ENCODE results near the gene CCL7.

Gene CCL7

DNA sequence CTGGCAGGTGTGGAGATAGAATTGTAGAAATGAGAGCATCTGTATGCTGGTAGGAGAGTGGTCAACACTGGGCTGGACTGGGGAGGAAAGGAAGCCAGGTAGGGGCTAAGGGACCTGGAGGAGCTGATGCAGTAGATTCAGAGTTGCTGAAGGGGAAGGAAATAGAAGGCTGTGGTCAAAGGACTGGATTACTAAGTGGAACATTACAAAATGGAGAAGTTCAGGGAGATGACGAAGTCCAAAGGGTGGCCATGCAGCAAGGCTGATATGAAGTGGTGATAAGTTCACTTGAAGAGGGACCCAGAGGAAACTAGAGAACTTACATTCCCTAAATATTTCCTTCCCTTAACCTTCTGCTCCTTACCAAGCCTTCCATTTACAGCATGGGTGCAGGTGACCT, 23.6 kb upstream of the CCL7 start:
- Histone ChIP-seq H3K4me3 (no peak overlapping the region), H3K9ac (no peak overlapping the region), H3K9me3 (no peaks in the 10 kb centered on the region), H3K27ac (no peak overlapping the region), H3K4me2 (no peak overlapping the region; the same call in 1 of the 2 replicates), H3K4me1 (peaks cover 29% of the 10 kb centered on the region), H3K36me3 (no peaks in the 10 kb centered on the region), H4K20me1 (no peaks in the 10 kb centered on the region), H3K27me3 (no peaks in the 10 kb centered on the region)
- no peak for TF ChIP-seq Cebpa-rat (IDR thresholded peaks at IDR 0.05)

DNA sequence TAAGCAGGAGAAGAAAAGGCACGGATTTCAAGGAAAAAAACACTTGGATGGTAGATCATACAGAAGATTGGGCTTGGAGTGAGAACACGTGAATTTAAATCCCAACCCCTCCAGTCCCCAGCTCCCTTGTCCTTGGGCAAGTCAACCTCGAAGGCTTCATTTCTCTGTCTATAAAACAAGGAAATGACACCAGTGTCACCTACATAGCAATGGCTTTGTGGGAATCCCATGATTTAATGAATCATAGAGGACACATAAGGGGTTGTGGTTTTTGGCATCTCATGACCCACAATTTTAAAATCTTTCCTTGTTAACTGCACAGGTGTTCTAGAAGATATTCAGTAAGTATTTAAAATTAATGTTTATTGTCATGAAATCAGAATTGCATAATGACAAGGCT, 23.1 kb upstream of the CCL7 start:
- TF ChIP-seq Cebpa-rat (IDR thresholded peaks at IDR 0.05), result no peak
- no peak overlapping the region for H3K4me3 ChIP-seq
- no peak overlapping the region; the same call in 1 of the 2 replicates for H3K4me2 ChIP-seq
- no peaks in the 10 kb centered on the region for H3K27me3 ChIP-seq
- no peaks in the 10 kb centered on the region for H3K36me3 ChIP-seq
- no peak overlapping the region for H3K9ac ChIP-seq
- H3K9me3 ChIP-seq, result no peaks in the 10 kb centered on the region
- peaks cover 29% of the 10 kb centered on the region for H3K4me1 ChIP-seq
- H3K27ac ChIP-seq, result no peak overlapping the region
- H4K20me1 ChIP-seq, result no peaks in the 10 kb centered on the region

DNA sequence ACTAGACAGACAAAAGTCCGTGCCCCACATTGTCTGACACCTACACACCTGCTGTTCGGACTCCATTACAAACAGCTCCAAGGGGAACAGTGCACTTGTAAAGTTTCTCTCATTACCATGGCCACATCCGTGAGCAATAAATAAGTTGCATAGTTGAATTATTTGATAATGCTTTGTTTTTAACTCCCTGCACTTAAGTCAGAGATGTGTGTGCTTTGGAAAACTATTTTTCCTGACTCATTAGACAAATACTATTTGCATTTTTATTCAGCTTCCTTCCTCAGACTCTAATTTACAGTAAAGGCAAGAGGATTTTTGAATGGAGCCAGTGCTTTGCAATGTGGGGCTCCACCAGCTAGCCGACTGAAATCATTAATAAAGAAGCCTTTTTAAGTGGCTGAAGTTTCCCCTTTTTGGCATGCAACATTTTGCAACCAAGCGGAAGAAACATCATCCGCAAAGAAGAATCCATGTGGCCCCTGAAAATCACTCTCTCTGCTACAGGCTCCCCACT, 21.5 kb upstream of the CCL7 start:
- H3K9me3 ChIP-seq, result no peaks in the 10 kb centered on the region
- H3K4me3 ChIP-seq, result no peak overlapping the region
- no peak overlapping the region for H3K9ac ChIP-seq
- no peaks in the 10 kb centered on the region for H3K36me3 ChIP-seq
- H3K27ac ChIP-seq, result no peak overlapping the region
- no peak for TF ChIP-seq Cebpa-rat (IDR thresholded peaks at IDR 0.05)
- no peak overlapping the region for H3K4me2 ChIP-seq
- H3K27me3 ChIP-seq, result no peaks in the 10 kb centered on the region
- H4K20me1 ChIP-seq, result no peaks in the 10 kb centered on the region
- H3K4me1 ChIP-seq, result peaks cover 20% of the 10 kb centered on the region

GRCh38 chr17:34249061-34249460, 21.0 kb upstream of the CCL7 start:
- no peak overlapping the region for H3K27ac ChIP-seq
- H3K4me3 ChIP-seq, result no peak overlapping the region
- no peaks in the 10 kb centered on the region for H3K27me3 ChIP-seq
- no peaks in the 10 kb centered on the region for H3K9me3 ChIP-seq
- H3K4me2 ChIP-seq, result no peak overlapping the region
- no peak for TF ChIP-seq Cebpa-rat (IDR thresholded peaks at IDR 0.05)
- peaks cover 15% of the 10 kb centered on the region for H3K4me1 ChIP-seq
- no peaks in the 10 kb centered on the region for H3K36me3 ChIP-seq
- H3K9ac ChIP-seq, result no peak overlapping the region
- H4K20me1 ChIP-seq, result no peaks in the 10 kb centered on the region

DNA sequence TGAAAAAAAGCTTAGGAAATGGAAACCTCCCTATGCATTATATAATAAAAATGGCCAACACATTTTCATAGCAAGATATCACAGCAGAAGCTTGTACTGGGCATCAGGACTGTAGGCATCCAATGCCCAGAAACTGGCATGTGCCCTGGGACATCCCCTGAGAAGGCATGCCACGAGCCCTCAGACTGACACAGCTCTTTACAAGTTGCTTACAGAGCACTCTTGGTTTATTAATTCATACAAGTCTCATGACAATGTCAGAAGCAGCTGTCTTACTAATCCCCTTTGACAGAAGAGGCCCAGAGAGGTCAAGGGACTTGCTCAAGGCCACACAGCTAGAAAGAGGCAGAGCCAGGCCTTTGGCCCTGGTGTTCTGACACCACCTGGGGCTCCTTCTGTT, 20.5 kb upstream of the CCL7 start:
- Histone ChIP-seq H3K9ac (no peak overlapping the region), H3K27ac (no peak overlapping the region), H3K27me3 (no peaks in the 10 kb centered on the region), H4K20me1 (no peaks in the 10 kb centered on the region), H3K9me3 (no peaks in the 10 kb centered on the region), H3K36me3 (no peaks in the 10 kb centered on the region), H3K4me1 (peaks cover 15% of the 10 kb centered on the region), H3K4me2 (no peak overlapping the region), H3K4me3 (no peak overlapping the region)
- no peak for TF ChIP-seq Cebpa-rat (IDR thresholded peaks at IDR 0.05)

DNA sequence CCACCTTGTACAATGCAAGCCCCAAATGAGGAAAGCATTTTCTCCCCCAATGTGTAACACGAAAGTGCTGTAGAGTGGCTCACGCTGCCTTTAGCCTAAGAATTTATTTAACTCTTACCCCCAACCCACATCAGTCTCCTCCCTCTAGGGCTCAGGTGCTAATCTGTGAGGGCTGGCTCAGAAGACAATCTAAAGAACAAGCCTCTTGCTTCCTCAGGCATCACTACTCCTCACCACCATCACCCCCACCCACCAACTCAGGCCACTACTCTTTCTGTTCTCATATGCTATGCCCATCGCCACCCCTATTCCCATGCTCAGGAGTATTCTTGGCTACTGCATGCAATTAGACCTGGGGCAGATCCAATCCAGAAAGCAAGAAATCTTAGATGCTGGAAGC, 18.8 kb upstream of the CCL7 start:
- Histone ChIP-seq H3K9me3 (no peaks in the 10 kb centered on the region), H3K9ac (no peak overlapping the region), H4K20me1 (no peaks in the 10 kb centered on the region), H3K27ac (no peak overlapping the region), H3K4me1 (peaks cover 27% of the 10 kb centered on the region), H3K36me3 (no peaks in the 10 kb centered on the region), H3K27me3 (no peaks in the 10 kb centered on the region), H3K4me3 (no peak overlapping the region), H3K4me2 (no peak overlapping the region)
- no peak for TF ChIP-seq Cebpa-rat (IDR thresholded peaks at IDR 0.05)

DNA sequence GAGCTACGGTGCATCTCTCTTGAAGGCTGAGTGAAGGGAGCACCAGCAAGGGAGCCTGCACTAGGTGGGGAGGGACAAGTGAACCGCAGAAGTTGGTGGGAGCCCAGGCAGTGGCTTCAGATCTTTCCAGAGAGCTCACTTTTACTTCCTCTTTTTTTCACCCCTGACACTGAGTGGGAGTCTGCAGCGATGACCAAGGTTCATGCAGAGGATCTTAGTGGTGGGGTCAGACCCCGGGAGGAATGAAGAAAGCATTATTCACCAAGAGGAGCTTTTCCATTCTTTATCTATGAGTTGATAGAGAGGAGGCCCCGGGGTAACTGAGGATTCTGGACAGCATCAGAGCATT, 18.0 kb upstream of the CCL7 start:
- H3K4me1 ChIP-seq, result peaks cover 27% of the 10 kb centered on the region
- no peak overlapping the region for H3K27ac ChIP-seq
- no peaks in the 10 kb centered on the region for H3K27me3 ChIP-seq
- no peak overlapping the region for H3K4me3 ChIP-seq
- peak overlapping the region; percentile 33 for H3K4me2 ChIP-seq
- TF ChIP-seq Cebpa-rat (IDR thresholded peaks at IDR 0.05), result no peak
- no peaks in the 10 kb centered on the region for H3K36me3 ChIP-seq
- no peaks in the 10 kb centered on the region for H4K20me1 ChIP-seq
- no peak overlapping the region for H3K9ac ChIP-seq
- no peaks in the 10 kb centered on the region for H3K9me3 ChIP-seq

GRCh38 chr17:34252444-34253138, 17.4 kb upstream of the CCL7 start:
- no peak overlapping the region for H3K4me3 ChIP-seq
- no peaks in the 10 kb centered on the region for H4K20me1 ChIP-seq
- H3K9ac ChIP-seq, result no peak overlapping the region
- peak overlapping the region; percentile 33; the same call in 1 of the 2 replicates for H3K4me2 ChIP-seq
- no peak for TF ChIP-seq Cebpa-rat (IDR thresholded peaks at IDR 0.05)
- H3K27me3 ChIP-seq, result no peaks in the 10 kb centered on the region
- H3K4me1 ChIP-seq, result peaks cover 27% of the 10 kb centered on the region
- no peak overlapping the region for H3K27ac ChIP-seq
- no peaks in the 10 kb centered on the region for H3K36me3 ChIP-seq
- no peaks in the 10 kb centered on the region for H3K9me3 ChIP-seq

DNA sequence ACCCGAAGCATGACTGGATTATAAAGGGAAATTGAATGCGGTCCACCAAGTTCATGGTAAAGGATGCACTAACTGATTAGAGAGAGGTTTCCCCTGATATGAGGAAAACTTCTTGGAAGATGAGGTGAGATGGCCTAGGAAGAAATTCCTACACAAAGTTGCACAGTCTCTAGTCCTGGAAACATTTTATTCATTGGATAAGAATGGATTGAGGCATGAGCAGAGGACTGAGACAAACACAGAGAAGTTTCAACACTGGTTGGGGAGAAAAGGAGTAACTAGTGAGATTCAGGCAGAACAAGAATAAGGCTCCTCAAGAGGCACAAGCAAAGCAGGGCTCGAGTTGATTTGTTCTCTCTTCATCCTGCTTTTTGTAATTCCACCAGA, 16.9 kb upstream of the CCL7 start:
- no peaks in the 10 kb centered on the region for H3K9me3 ChIP-seq
- no peak overlapping the region for H3K4me3 ChIP-seq
- H3K27me3 ChIP-seq, result no peaks in the 10 kb centered on the region
- H3K27ac ChIP-seq, result no peak overlapping the region
- H3K9ac ChIP-seq, result no peak overlapping the region
- H3K4me1 ChIP-seq, result peaks cover 27% of the 10 kb centered on the region
- no peak for TF ChIP-seq Cebpa-rat (IDR thresholded peaks at IDR 0.05)
- no peak overlapping the region for H3K4me2 ChIP-seq
- H3K36me3 ChIP-seq, result no peaks in the 10 kb centered on the region
- H4K20me1 ChIP-seq, result no peaks in the 10 kb centered on the region

DNA sequence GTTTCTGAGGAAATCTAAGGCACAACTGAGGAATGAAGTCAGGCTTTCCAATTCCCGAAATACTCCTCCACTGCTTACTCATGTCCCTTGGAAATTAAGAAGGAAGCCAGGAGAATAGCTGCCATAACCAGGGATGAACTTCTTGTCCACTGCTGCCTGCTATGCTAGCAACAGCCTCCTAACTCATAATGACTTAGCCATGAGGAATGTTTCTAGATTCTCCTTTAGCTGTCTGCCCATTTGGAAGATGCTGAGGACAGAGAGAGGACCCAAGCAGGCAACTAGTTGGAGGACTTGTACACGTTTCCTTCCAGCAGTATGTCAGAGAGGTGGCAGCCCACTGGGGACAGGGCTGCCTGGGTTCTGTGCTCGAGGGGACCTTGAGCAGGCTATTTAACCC, 15.9 kb upstream of the CCL7 start:
- Histone ChIP-seq H3K4me2 (no peak overlapping the region), H3K27me3 (no peaks in the 10 kb centered on the region), H3K9ac (no peak overlapping the region), H3K4me1 (peaks cover 27% of the 10 kb centered on the region), H3K9me3 (no peaks in the 10 kb centered on the region), H3K27ac (no peak overlapping the region), H3K4me3 (no peak overlapping the region), H4K20me1 (no peaks in the 10 kb centered on the region), H3K36me3 (no peaks in the 10 kb centered on the region)
- TF ChIP-seq Cebpa-rat (IDR thresholded peaks at IDR 0.05), result no peak

All from BLaER1 (cell line).